HepG2 (cell line): ENCODE data around the gene NTMT1. TPM values are rescaled to one million over a fixed set of nuclear protein-coding genes. Genes with fewer than 3 reads are reported as not detected.
A peak's percentile ranks its signal among the peaks of the same experiment; 100 is the strongest.

Experiments used
- AKAP8 ChIP-seq: sonication (generic); formaldehyde crosslinking; IDR thresholded peaks from 2 replicates; pipeline ENCODE4 v1.5.1; 2020; ENCODE audit warnings: mild to moderate bottlenecking, missing genetic modification reagents
- CHD2 ChIP-seq: IDR thresholded peaks from 2 replicates; pipeline ENCODE4 v1.6.1; 2011; ENCODE audit warnings: low read depth, low read length, improper control_type of control experiment
- FOXK2 ChIP-seq: fragments of 450-650 bp; IDR thresholded peaks from 2 replicates; pipeline ENCODE4 v1.6.1; 2016
- GABPB1 ChIP-seq: IDR thresholded peaks from 2 replicates; pipeline ENCODE4 v1.6.1; 2016; ENCODE audit warnings: mild to moderate bottlenecking, missing genetic modification reagents, moderate library complexity, missing compliant biosample characterization
- HMGXB3 ChIP-seq: sonication (generic); formaldehyde crosslinking; IDR thresholded peaks from 2 replicates; pipeline ENCODE4 v1.4.0; 2020; ENCODE audit warnings: missing genetic modification reagents, borderline replicate concordance
- HOXA9 ChIP-seq: sonication (generic); formaldehyde crosslinking; IDR thresholded peaks from 2 replicates; pipeline ENCODE4 v1.8.1; 2022; ENCODE audit warnings: missing genetic modification reagents, mild to moderate bottlenecking, moderate library complexity, borderline replicate concordance
- KDM5B ChIP-seq: sonication (generic); formaldehyde crosslinking; IDR thresholded peaks from 2 replicates; pipeline ENCODE4 v1.4.0; 2020; ENCODE audit warnings: missing genetic modification reagents, mild to moderate bottlenecking, borderline replicate concordance
- POLR2AphosphoS5 ChIP-seq: IDR thresholded peaks from 2 replicates; pipeline ENCODE4 v1.6.1; 2012; ENCODE audit warnings: low read depth, low read length
- TMF1 ChIP-seq: sonication (generic); formaldehyde crosslinking; IDR thresholded peaks from 2 replicates; pipeline ENCODE4 v1.8.1; 2022; ENCODE audit warnings: low read depth, missing genetic modification reagents
- ZBTB39 ChIP-seq: sonication (generic); formaldehyde crosslinking; IDR thresholded peaks from 2 replicates; pipeline ENCODE4 v1.5.0; 2020; ENCODE audit warnings: missing genetic modification reagents
- ZNF205 ChIP-seq: IDR thresholded peaks from 2 replicates; pipeline ENCODE4 v1.6.1; 2018; ENCODE audit warnings: missing biosample characterization, missing genetic modification reagents
- ZNF337 ChIP-seq: sonication (generic); formaldehyde crosslinking; IDR thresholded peaks from 2 replicates; pipeline ENCODE4 v1.5.1; 2020; ENCODE audit warnings: missing genetic modification reagents, low read depth, mild to moderate bottlenecking, borderline replicate concordance
- ZNF800 ChIP-seq: sonication (generic); formaldehyde crosslinking; IDR thresholded peaks from 2 replicates; pipeline ENCODE4 v1.4.0; 2020; ENCODE audit warnings: missing genetic modification reagents
- ZNF883 ChIP-seq: sonication (generic); formaldehyde crosslinking; IDR thresholded peaks from 2 replicates; pipeline ENCODE4 v1.5.1; 2020; ENCODE audit warnings: mild to moderate bottlenecking, missing genetic modification reagents; ENCODE audit errors: not compliant biosample characterization
- polyA plus RNA-seq, 8 experiments: library from polyadenylated mRNA; depleted of rRNA in 3 of 8; stranded (reverse) in 7 of 8; unstranded in 1 of 8; fragments of >200 nt; fragmentation: Illumina TruSeq in 4 of 8; extraction: Trizol in 4 of 8; gene quantifications; 2 replicates each; pipeline versions ENCODE4 v1.2.1 to v1.2.3, GENCODE V29; 2011 to 2016; ENCODE audit warnings: low read depth in 4 of 8, missing spikeins in 1 of 8, mixed read lengths in 1 of 8; ENCODE audit not compliant: insufficient read depth in 1 of 8
- total RNA-seq, 5 experiments: library from RNA; depleted of rRNA; stranded (reverse); fragments of >200 nt; fragmentation: Illumina TruSeq; extraction: Trizol; gene quantifications; 2 replicates each; pipeline ENCODE4 v1.2.3, GENCODE V29; 2016; ENCODE audit warnings: low read depth in 1 of 5
- TF ChIP-seq, protein P1 (sequence below): sonication (generic); formaldehyde crosslinking; IDR thresholded peaks from 2 replicates; pipeline ENCODE4 v1.4.0; 2020; ENCODE audit warnings: mild to moderate bottlenecking, missing genetic modification reagents
- TF ChIP-seq, protein P2 (sequence below): sonication (generic); formaldehyde crosslinking; IDR thresholded peaks from 2 replicates; pipeline ENCODE4 v1.4.0; 2020; ENCODE audit warnings: missing genetic modification reagents, borderline replicate concordance

NTMT1 gene
- total and polyA plus RNA-seq, 2 of the 13 experiments (the other 11 are each of a cell fraction or from before 2014, with no cell fraction given): 49.1 to 53.8 TPM

GRCh38 chr9:129597355-129598088, 28.4 kb upstream of the NTMT1 start (continued):
- 0 out of 2 replicates have a peak, but pooled peaks have one; percentile 31 for TF ChIP-seq ZNF337 (CRISPR knock-in tag)
- no peak for TF ChIP-seq FOXK2
- TF ChIP-seq, protein P1, sequence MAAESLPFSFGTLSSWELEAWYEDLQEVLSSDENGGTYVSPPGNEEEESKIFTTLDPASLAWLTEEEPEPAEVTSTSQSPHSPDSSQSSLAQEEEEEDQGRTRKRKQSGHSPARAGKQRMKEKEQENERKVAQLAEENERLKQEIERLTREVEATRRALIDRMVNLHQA (CRISPR knock-in tag): no peak
- no peak for TF ChIP-seq ZNF883 (CRISPR knock-in tag)
- TF ChIP-seq KDM5B (CRISPR knock-in tag): peak; percentile 80; the same call in 1 of the 2 replicates
- peak; percentile 70; the same call in 1 of the 2 replicates for TF ChIP-seq TMF1 (CRISPR knock-in tag)
- no peak for TF ChIP-seq HMGXB3 (CRISPR knock-in tag)
- TF ChIP-seq GABPB1 (CRISPR knock-in tag): peak; percentile 89
- no peak for TF ChIP-seq CHD2
- TF ChIP-seq HOXA9 (CRISPR knock-in tag): no peak; the same call in 1 of the 2 replicates
- TF ChIP-seq, protein P2, sequence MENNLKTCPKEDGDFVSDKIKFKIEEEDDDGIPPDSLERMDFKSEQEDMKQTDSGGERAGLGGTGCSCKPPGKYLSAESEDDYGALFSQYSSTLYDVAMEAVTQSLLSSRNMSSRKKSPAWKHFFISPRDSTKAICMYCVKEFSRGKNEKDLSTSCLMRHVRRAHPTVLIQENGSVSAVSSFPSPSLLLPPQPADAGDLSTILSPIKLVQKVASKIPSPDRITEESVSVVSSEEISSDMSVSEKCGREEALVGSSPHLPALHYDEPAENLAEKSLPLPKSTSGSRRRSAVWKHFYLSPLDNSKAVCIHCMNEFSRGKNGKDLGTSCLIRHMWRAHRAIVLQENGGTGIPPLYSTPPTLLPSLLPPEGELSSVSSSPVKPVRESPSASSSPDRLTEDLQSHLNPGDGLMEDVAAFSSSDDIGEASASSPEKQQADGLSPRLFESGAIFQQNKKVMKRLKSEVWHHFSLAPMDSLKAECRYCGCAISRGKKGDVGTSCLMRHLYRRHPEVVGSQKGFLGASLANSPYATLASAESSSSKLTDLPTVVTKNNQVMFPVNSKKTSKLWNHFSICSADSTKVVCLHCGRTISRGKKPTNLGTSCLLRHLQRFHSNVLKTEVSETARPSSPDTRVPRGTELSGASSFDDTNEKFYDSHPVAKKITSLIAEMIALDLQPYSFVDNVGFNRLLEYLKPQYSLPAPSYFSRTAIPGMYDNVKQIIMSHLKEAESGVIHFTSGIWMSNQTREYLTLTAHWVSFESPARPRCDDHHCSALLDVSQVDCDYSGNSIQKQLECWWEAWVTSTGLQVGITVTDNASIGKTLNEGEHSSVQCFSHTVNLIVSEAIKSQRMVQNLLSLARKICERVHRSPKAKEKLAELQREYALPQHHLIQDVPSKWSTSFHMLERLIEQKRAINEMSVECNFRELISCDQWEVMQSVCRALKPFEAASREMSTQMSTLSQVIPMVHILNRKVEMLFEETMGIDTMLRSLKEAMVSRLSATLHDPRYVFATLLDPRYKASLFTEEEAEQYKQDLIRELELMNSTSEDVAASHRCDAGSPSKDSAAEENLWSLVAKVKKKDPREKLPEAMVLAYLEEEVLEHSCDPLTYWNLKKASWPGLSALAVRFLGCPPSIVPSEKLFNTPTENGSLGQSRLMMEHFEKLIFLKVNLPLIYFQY: peak; percentile 98
- TF ChIP-seq ZNF205 (CRISPR knock-in tag): peak; percentile 50
- TF ChIP-seq AKAP8 (CRISPR knock-in tag): no peak; the same call in 1 of the 2 replicates
- TF ChIP-seq ZNF800 (CRISPR knock-in tag): peak; percentile 68; the same call in 1 of the 2 replicates
- TF ChIP-seq ZBTB39 (CRISPR knock-in tag): peak; percentile 33; the same call in 1 of the 2 replicates
- TF ChIP-seq POLR2AphosphoS5: peak; percentile 55
